ENCODE data around the gene ATXN3. TPM values are rescaled to one million over a fixed set of nuclear protein-coding genes. Genes with fewer than 3 reads are reported as not detected.
A peak's percentile ranks its signal among the peaks of the same experiment; 100 is the strongest.

The ATXN3 gene
- total RNA-seq, 4 donors from 2014 or later: 17.1 to 35.6 (median 25.9) TPM

GRCh38 chr14:92037989-92038388 is 68.4 kb downstream of the ATXN3 start:
- Histone ChIP-seq H3K27ac (no peak overlapping the region), H3K36me3 (peaks cover 0 to 5% (median under 1%) of the 10 kb centered on the region in 4 donors), H3K9me3 (no peaks in the 10 kb centered on the region), H3K4me3 (peak overlapping the region in 1 of 4 donors; percentile 93), H3K27me3 (no peaks in the 10 kb centered on the region), H3K4me1 (peaks cover 9 to 55% (median 36%) of the 10 kb centered on the region in 4 donors)
- 37 to 43% methylated on average over 1 to 3 of the region's 3 CpGs for WGBS, 2 donors (ENCODE audit: low coverage in 1 of 2)
- no peak for DNase-seq
- in situ Hi-C loops (cut with MboI; ENCODE audit: low pct_ligation_motif_present in 1 of 4, low pct_unique_long_range_greater_than_20kb in 1 of 4, low sequenced_read_pairs in 3 of 4) (no loop called here), intact Hi-C loops (cut with DNase I; ENCODE audit: low total_unique reads) (no loop called here)
- TF ChIP-seq POLR2AphosphoS5 (IDR thresholded peaks at IDR 0.05) (no peak), EP300 (IDR thresholded peaks at IDR 0.05; ENCODE audit: low read depth) (no peak), CTCF (IDR thresholded peaks at IDR 0.05) (no peak), POLR2A (IDR thresholded peaks at IDR 0.05) (no peak)

GRCh38 chr14:92035890-92036289 is 70.5 kb downstream of the ATXN3 start:
- no peak for DNase-seq
- in situ Hi-C loops (cut with MboI; ENCODE audit: low pct_ligation_motif_present in 1 of 4, low pct_unique_long_range_greater_than_20kb in 1 of 4, low sequenced_read_pairs in 3 of 4): no loop called here
- TF ChIP-seq EP300 (IDR thresholded peaks at IDR 0.05; ENCODE audit: low read depth): no peak
- TF ChIP-seq POLR2AphosphoS5 (IDR thresholded peaks at IDR 0.05): no peak
- no peak for TF ChIP-seq POLR2A (IDR thresholded peaks at IDR 0.05)
- no peak for TF ChIP-seq CTCF (IDR thresholded peaks at IDR 0.05)
- Histone ChIP-seq H3K27ac (no peak overlapping the region), H3K36me3 (peaks cover 0 to 26% (median 11%) of the 10 kb centered on the region in 4 donors), H3K27me3 (no peaks in the 10 kb centered on the region), H3K4me1 (peaks cover 9 to 48% (median 32%) of the 10 kb centered on the region in 4 donors), H3K4me3 (no peak overlapping the region), H3K9me3 (no peaks in the 10 kb centered on the region)
- 44% methylated on average over 1 of the region's 1 CpG; no CpG with 5 or more reads in 1 of the 2 donors for WGBS, 2 donors (ENCODE audit: low coverage in 1 of 2)
- intact Hi-C loops (cut with DNase I; ENCODE audit: low total_unique reads): no loop called here

GRCh38 chr14:92033906-92034687 is 72.3 kb downstream of the ATXN3 start:
- WGBS, 2 donors (ENCODE audit: low coverage in 1 of 2): 83% methylated on average over 10 to 11 of the region's 11 CpGs
- in situ Hi-C loops (cut with MboI; ENCODE audit: low pct_ligation_motif_present in 1 of 4, low pct_unique_long_range_greater_than_20kb in 1 of 4, low sequenced_read_pairs in 3 of 4) (no loop called here), intact Hi-C loops (cut with DNase I; ENCODE audit: low total_unique reads) (no loop called here)
- peaks cover 9 to 44% (median 28%) of the 10 kb centered on the region in 4 donors for H3K4me1 ChIP-seq
- peaks cover 0 to 35% (median 15%) of the 10 kb centered on the region in 4 donors for H3K36me3 ChIP-seq
- TF ChIP-seq POLR2A (IDR thresholded peaks at IDR 0.05) (no peak), CTCF (IDR thresholded peaks at IDR 0.05) (no peak), POLR2AphosphoS5 (IDR thresholded peaks at IDR 0.05) (no peak), EP300 (IDR thresholded peaks at IDR 0.05; ENCODE audit: low read depth) (no peak)
- no peak for DNase-seq
- H3K9me3 ChIP-seq: no peaks in the 10 kb centered on the region
- no peak overlapping the region for H3K27ac ChIP-seq
- no peak overlapping the region for H3K4me3 ChIP-seq
- no peaks in the 10 kb centered on the region for H3K27me3 ChIP-seq

GRCh38 chr14:92033433-92033832 is 72.9 kb downstream of the ATXN3 start:
- in situ Hi-C loops (cut with MboI; ENCODE audit: low pct_ligation_motif_present in 1 of 4, low pct_unique_long_range_greater_than_20kb in 1 of 4, low sequenced_read_pairs in 3 of 4): no loop called here
- peaks cover 0 to 35% (median 15%) of the 10 kb centered on the region in 4 donors for H3K36me3 ChIP-seq
- H3K4me1 ChIP-seq: peaks cover 9 to 37% (median 21%) of the 10 kb centered on the region in 4 donors
- H3K27ac ChIP-seq: no peak overlapping the region
- 92 to 100% methylated on average over 1 of the region's 1 CpG for WGBS, 2 donors (ENCODE audit: low coverage in 1 of 2)
- no peak for TF ChIP-seq POLR2AphosphoS5 (IDR thresholded peaks at IDR 0.05)
- TF ChIP-seq EP300 (IDR thresholded peaks at IDR 0.05; ENCODE audit: low read depth): no peak
- no peak for TF ChIP-seq CTCF (IDR thresholded peaks at IDR 0.05)
- no peak for TF ChIP-seq POLR2A (IDR thresholded peaks at IDR 0.05)
- H3K9me3 ChIP-seq: no peaks in the 10 kb centered on the region
- DNase-seq: no peak
- H3K27me3 ChIP-seq: no peaks in the 10 kb centered on the region
- intact Hi-C loops (cut with DNase I; ENCODE audit: low total_unique reads): no loop called here
- no peak overlapping the region for H3K4me3 ChIP-seq
